Measurements from ENCODE around the gene C1orf21.

The C1orf21 gene

GRCh38 chr1:184577319-184577718 is 190.5 kb downstream of the C1orf21 start:
- Histone ChIP-seq H3K4me1 (ENCODE audit: control insufficient read depth, low read length) (no peaks in the 10 kb centered on the region), H3K36me3 (ENCODE audit: control insufficient read depth, low read length) (no peaks in the 10 kb centered on the region), H4K20me1 (ENCODE audit: control insufficient read depth, insufficient read depth, low read depth, low read length) (no peaks in the 10 kb centered on the region), H3K27me3 (ENCODE audit: control insufficient read depth, low read length) (no peaks in the 10 kb centered on the region), H3K9me2 (replicated peaks; ENCODE audit: control insufficient read depth, low read length) (no peaks in the 10 kb centered on the region), H3K79me2 (ENCODE audit: control insufficient read depth, low read length) (no peaks in the 10 kb centered on the region), H3K4me2 (ENCODE audit: low read length) (no peak overlapping the region), H3F3A (ENCODE audit: control insufficient read depth, insufficient read depth) (no peaks in the 10 kb centered on the region), H3K4me3 (ENCODE audit: low read length) (no peak overlapping the region), H3K9me3 (ENCODE audit: control insufficient read depth, insufficient read depth, low read length) (no peaks in the 10 kb centered on the region), H3K27ac (ENCODE audit: low read depth, low read length) (no peak overlapping the region)
- TF ChIP-seq, protein P1, sequence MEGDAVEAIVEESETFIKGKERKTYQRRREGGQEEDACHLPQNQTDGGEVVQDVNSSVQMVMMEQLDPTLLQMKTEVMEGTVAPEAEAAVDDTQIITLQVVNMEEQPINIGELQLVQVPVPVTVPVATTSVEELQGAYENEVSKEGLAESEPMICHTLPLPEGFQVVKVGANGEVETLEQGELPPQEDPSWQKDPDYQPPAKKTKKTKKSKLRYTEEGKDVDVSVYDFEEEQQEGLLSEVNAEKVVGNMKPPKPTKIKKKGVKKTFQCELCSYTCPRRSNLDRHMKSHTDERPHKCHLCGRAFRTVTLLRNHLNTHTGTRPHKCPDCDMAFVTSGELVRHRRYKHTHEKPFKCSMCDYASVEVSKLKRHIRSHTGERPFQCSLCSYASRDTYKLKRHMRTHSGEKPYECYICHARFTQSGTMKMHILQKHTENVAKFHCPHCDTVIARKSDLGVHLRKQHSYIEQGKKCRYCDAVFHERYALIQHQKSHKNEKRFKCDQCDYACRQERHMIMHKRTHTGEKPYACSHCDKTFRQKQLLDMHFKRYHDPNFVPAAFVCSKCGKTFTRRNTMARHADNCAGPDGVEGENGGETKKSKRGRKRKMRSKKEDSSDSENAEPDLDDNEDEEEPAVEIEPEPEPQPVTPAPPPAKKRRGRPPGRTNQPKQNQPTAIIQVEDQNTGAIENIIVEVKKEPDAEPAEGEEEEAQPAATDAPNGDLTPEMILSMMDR (IDR thresholded peaks at IDR 0.05; ENCODE audit: low read depth, low read length, poor library complexity, severe bottlenecking) = no peak
- TF ChIP-seq EZH2phosphoT487 (IDR thresholded peaks at IDR 0.05; ENCODE audit: borderline replicate concordance, low read length) = no peak

GRCh38 chr1:184582411-184582810 is 195.6 kb downstream of the C1orf21 start:
- no peaks in the 10 kb centered on the region for H3K4me1 ChIP-seq (ENCODE audit: control insufficient read depth, low read length)
- no peaks in the 10 kb centered on the region for H3F3A ChIP-seq (ENCODE audit: control insufficient read depth, insufficient read depth)
- H3K4me3 ChIP-seq (ENCODE audit: low read length) = no peak overlapping the region
- H3K27me3 ChIP-seq (ENCODE audit: control insufficient read depth, low read length) = no peaks in the 10 kb centered on the region
- H3K27ac ChIP-seq (ENCODE audit: low read depth, low read length) = no peak overlapping the region
- TF ChIP-seq EZH2phosphoT487 (IDR thresholded peaks at IDR 0.05; ENCODE audit: borderline replicate concordance, low read length) = no peak
- TF ChIP-seq, protein P1 (IDR thresholded peaks at IDR 0.05; ENCODE audit: low read depth, low read length, poor library complexity, severe bottlenecking) = no peak
- no peak overlapping the region for H3K4me2 ChIP-seq (ENCODE audit: low read length)
- H3K9me3 ChIP-seq (ENCODE audit: control insufficient read depth, insufficient read depth, low read length) = no peaks in the 10 kb centered on the region
- no peaks in the 10 kb centered on the region for H3K79me2 ChIP-seq (ENCODE audit: control insufficient read depth, low read length)
- no peaks in the 10 kb centered on the region for H3K9me2 ChIP-seq (replicated peaks; ENCODE audit: control insufficient read depth, low read length)
- H4K20me1 ChIP-seq (ENCODE audit: control insufficient read depth, insufficient read depth, low read depth, low read length) = no peaks in the 10 kb centered on the region
- no peaks in the 10 kb centered on the region for H3K36me3 ChIP-seq (ENCODE audit: control insufficient read depth, low read length)

DNA sequence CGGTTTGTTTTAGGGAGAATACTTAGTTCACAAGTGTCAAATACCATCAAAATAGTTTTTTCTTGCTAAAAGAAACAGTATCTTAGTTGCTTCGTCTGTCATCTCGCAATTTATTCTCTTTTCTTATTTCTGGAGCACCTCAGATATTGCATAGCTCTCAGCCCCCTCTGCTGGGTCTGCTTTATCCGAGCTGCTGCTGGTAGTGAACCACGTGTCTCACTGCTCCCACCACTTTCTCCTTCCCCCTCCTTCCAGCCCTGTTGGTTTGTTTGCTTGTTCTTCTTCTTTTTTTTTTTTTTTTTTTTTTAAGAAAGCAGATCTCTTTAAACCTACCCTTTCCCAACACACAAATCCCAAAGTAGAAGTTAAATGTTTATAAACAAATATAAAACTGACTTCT is 197.0 kb downstream of the C1orf21 start:
- H3K36me3 ChIP-seq (ENCODE audit: control insufficient read depth, low read length) = no peaks in the 10 kb centered on the region
- no peaks in the 10 kb centered on the region for H3K9me2 ChIP-seq (replicated peaks; ENCODE audit: control insufficient read depth, low read length)
- no peaks in the 10 kb centered on the region for H3K4me1 ChIP-seq (ENCODE audit: control insufficient read depth, low read length)
- no peak overlapping the region for H3K27ac ChIP-seq (ENCODE audit: low read depth, low read length)
- no peak overlapping the region for H3K4me2 ChIP-seq (ENCODE audit: low read length)
- H3F3A ChIP-seq (ENCODE audit: control insufficient read depth, insufficient read depth) = no peaks in the 10 kb centered on the region
- no peaks in the 10 kb centered on the region for H3K9me3 ChIP-seq (ENCODE audit: control insufficient read depth, insufficient read depth, low read length)
- no peak overlapping the region for H3K4me3 ChIP-seq (ENCODE audit: low read length)
- H3K79me2 ChIP-seq (ENCODE audit: control insufficient read depth, low read length) = no peaks in the 10 kb centered on the region
- TF ChIP-seq, protein P1 (IDR thresholded peaks at IDR 0.05; ENCODE audit: low read depth, low read length, poor library complexity, severe bottlenecking) = no peak
- TF ChIP-seq EZH2phosphoT487 (IDR thresholded peaks at IDR 0.05; ENCODE audit: borderline replicate concordance, low read length) = no peak
- no peaks in the 10 kb centered on the region for H3K27me3 ChIP-seq (ENCODE audit: control insufficient read depth, low read length)
- H4K20me1 ChIP-seq (ENCODE audit: control insufficient read depth, insufficient read depth, low read depth, low read length) = no peaks in the 10 kb centered on the region

DNA sequence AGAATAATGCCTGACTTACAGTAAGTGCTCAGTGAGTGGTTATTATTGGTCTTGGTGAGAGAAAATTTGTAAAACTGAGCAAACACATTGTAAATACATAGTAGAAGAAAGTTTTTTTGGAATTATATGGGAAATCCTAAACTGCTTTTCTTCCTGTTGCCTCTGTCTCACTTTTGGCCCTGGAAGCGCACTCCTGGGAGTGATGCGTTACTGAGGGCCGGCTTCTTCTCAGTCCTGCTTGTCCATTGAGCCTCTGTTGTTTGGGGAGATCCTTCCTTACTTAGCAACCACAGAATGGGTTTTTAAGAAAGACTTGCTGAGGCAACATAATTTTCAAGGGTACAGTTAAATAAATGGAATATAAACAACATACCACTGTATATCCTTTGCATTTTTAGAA is 201.9 kb downstream of the C1orf21 start:
- H3K27ac ChIP-seq (ENCODE audit: low read depth, low read length) = no peak overlapping the region

More for the DNA sequence above, 201.9 kb downstream of the C1orf21 start:
- Histone ChIP-seq H3K27me3 (ENCODE audit: control insufficient read depth, low read length) (no peaks in the 10 kb centered on the region), H3K9me3 (ENCODE audit: control insufficient read depth, insufficient read depth, low read length) (no peaks in the 10 kb centered on the region), H3K79me2 (ENCODE audit: control insufficient read depth, low read length) (no peaks in the 10 kb centered on the region), H3K4me2 (ENCODE audit: low read length) (no peak overlapping the region), H3K9me2 (replicated peaks; ENCODE audit: control insufficient read depth, low read length) (no peaks in the 10 kb centered on the region), H3F3A (ENCODE audit: control insufficient read depth, insufficient read depth) (no peaks in the 10 kb centered on the region), H4K20me1 (ENCODE audit: control insufficient read depth, insufficient read depth, low read depth, low read length) (no peaks in the 10 kb centered on the region), H3K4me1 (ENCODE audit: control insufficient read depth, low read length) (no peaks in the 10 kb centered on the region), H3K36me3 (ENCODE audit: control insufficient read depth, low read length) (no peaks in the 10 kb centered on the region), H3K4me3 (ENCODE audit: low read length) (no peak overlapping the region)
- TF ChIP-seq EZH2phosphoT487 (IDR thresholded peaks at IDR 0.05; ENCODE audit: borderline replicate concordance, low read length) = no peak
- TF ChIP-seq, protein P1 (IDR thresholded peaks at IDR 0.05; ENCODE audit: low read depth, low read length, poor library complexity, severe bottlenecking) = no peak

All from DOHH2 (cell line).